ENCODE results near the gene OR52L1. TPM values are rescaled to one million over a fixed set of nuclear protein-coding genes. Genes with fewer than 3 reads are reported as not detected.

Gene OR52L1
- total and polyA plus RNA-seq, 9 of the 15 experiments (the other 6 are each of a cell fraction or from before 2014, with no cell fraction given), result not detected

DNA sequence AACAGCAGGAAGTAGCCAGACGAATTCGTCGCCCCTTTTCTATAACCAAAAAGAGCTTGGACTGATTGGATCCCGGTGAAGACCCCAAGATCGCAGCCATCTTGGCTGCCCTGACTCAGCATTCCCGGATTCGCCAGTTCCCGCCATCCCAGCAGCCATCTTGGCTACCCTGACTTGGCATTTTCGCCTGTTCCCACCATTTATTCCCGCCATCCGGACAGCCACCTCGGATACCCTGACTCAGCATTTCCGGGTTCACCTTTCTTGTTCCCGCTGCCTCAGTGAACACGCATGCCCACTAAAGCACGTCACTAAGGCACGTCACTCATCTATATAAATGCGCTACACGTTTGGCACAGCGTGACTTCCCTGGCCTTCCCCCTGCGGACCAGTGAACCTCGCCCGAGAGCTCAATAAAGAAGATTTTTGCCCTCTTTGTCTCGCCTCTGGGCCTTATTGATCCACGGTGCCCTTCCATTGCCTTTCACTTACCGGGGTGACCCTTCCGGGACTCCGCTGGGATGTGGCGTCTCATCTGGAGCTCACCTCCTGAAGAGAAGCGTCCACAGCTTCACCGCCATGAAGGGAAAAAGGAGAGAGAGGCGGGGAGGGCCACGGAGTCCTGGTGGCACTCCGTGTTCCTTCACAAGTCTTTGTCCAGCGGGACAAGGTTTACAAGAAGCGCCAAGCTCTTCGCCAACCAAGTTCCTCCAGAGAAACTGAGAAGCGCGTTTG lies 48.8 kb downstream of the OR52L1 start:
- DNase-seq (ENCODE audit: extremely low read depth in 1 of 4, low spot score in 3 of 4), result no peak
- in situ Hi-C loops (cut with MboI), result no loop called here
- Histone ChIP-seq H3K9ac (ENCODE audit: insufficient read depth in 1 of 2, low read depth in 2 of 2, low read length in 2 of 2) (no peak overlapping the region), H3K4me1 (replicated peaks in 1 of 2; ENCODE audit: control insufficient read depth in 2 of 2, insufficient read depth in 2 of 2, low read length in 2 of 2) (peaks cover 0 to 3% of the 10 kb centered on the region in 2 experiments; a peak in 1 of 5 replicates), H3K36me3 (ENCODE audit: control insufficient read depth, insufficient read depth, low read length) (no peaks in the 10 kb centered on the region), H3K9me1 (ENCODE audit: control insufficient read depth, insufficient read depth, low read length) (no peaks in the 10 kb centered on the region), H3K27me3 (ENCODE audit: control insufficient read depth in 2 of 2, insufficient read depth in 2 of 2, low read length in 2 of 2) (peaks cover 6 to 47% of the 10 kb centered on the region in 2 experiments), H3K79me2 (ENCODE audit: control insufficient read depth, insufficient read depth, low read length) (no peaks in the 10 kb centered on the region), H4K20me1 (replicated peaks; ENCODE audit: control insufficient read depth, insufficient read depth, low read length) (no peaks in the 10 kb centered on the region), H3K9me3 (replicated peaks; ENCODE audit: control insufficient read depth, insufficient read depth, low read depth, low read length) (no peaks in the 10 kb centered on the region), H2AFZ (ENCODE audit: low read depth, low read length) (peak overlapping the region; percentile 24; the same call in 1 of the 2 replicates), H3K27ac (ENCODE audit: extremely low read depth, low read depth, low read length) (no peak overlapping the region), H3K4me3 (no peak overlapping the region), H3K4me2 (ENCODE audit: insufficient read depth, low read length) (no peak overlapping the region; the same call in 1 of the 2 replicates)
- POLR2A ChIA-PET, result no interaction called here
- 28% methylated on average over 32 of the region's 39 CpGs for WGBS (ENCODE audit: insufficient coverage, low coverage, missing lambda C conversion rate)
- intact Hi-C loops (cut with micrococcal nuclease), result no loop called here
- BruUV-seq (replicated peaks), result no TSS peak
- CTCF ChIA-PET (ENCODE audit: low intra/inter-chr PET ratio), result no interaction called here
- no peak for ATAC-seq
- no peak for FAIRE-seq
- TF ChIP-seq HMG20B (CRISPR knock-in tag; IDR thresholded peaks at IDR 0.05) (no peak), MAFG (tag; conservative IDR thresholded peaks at IDR 0.05) (peak; percentile 48; the same call in 1 of the 2 replicates), RB1 (IDR thresholded peaks at IDR 0.05; ENCODE audit: low read depth) (no peak), SREBF2 (CRISPR knock-in tag; IDR thresholded peaks at IDR 0.05) (no peak), MAFK (IDR thresholded peaks at IDR 0.05; ENCODE audit: low read length) (peak; percentile 72; the same call in 1 of the 2 replicates), KAT8 (IDR thresholded peaks at IDR 0.05; ENCODE audit: low read depth) (no peak), ZNF316 (IDR thresholded peaks at IDR 0.05) (peak; percentile 77), MCM7 (IDR thresholded peaks at IDR 0.05) (no peak), KDM5B (IDR thresholded peaks at IDR 0.05; ENCODE audit: insufficient replicate concordance, low read depth, low read length) (no peak), ZBTB2 (IDR thresholded peaks at IDR 0.05) (no peak), SP1 (CRISPR knock-in tag; IDR thresholded peaks at IDR 0.05) (no peak), CXXC5 (CRISPR knock-in tag; IDR thresholded peaks at IDR 0.05) (no peak), PYGO2 (tag; IDR thresholded peaks at IDR 0.05) (no peak), U2AF2 (optimal IDR thresholded peaks at IDR 0.05; ENCODE audit: low read depth, low read length) (no peak), SETDB1 (IDR thresholded peaks at IDR 0.05; ENCODE audit: low read length) (no peak), TRIM25 (IDR thresholded peaks at IDR 0.05; ENCODE audit: borderline replicate concordance) (no peak), PHF8 (IDR thresholded peaks at IDR 0.05; ENCODE audit: borderline replicate concordance, low read length) (no peak), TCFL5 (CRISPR knock-in tag; conservative IDR thresholded peaks at IDR 0.05) (no peak)
- TF ChIP-seq, protein P1, sequence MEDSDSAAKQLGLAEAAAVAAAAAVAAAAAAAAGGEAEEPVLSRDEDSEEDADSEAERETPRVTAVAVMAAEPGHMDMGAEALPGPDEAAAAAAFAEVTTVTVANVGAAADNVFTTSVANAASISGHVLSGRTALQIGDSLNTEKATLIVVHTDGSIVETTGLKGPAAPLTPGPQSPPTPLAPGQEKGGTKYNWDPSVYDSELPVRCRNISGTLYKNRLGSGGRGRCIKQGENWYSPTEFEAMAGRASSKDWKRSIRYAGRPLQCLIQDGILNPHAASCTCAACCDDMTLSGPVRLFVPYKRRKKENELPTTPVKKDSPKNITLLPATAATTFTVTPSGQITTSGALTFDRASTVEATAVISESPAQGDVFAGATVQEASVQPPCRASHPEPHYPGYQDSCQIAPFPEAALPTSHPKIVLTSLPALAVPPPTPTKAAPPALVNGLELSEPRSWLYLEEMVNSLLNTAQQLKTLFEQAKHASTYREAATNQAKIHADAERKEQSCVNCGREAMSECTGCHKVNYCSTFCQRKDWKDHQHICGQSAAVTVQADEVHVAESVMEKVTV (CRISPR knock-in tag; IDR thresholded peaks at IDR 0.05), result no peak

All from K562 (cell line).